GM06990 (cell line): Measurements from ENCODE around the gene AHCTF1.
"Not testable (repeated sequence)": the region's sequence is repeated elsewhere in the genome, so short reads cannot be mapped to it uniquely, and the experiment has no call there.

Experiments used
- DNase-seq: peaks from one replicate; pipeline ENCODE4 v3.0.0-alpha.2; 2011; ENCODE audit not compliant: insufficient read length; ENCODE audit errors: extremely low read depth
- H3K27me3 ChIP-seq: replicated peaks from 2 replicates; pipeline ENCODE4 v1.6.0; 2011; ENCODE audit warnings: low read length; ENCODE audit not compliant: control insufficient read depth, insufficient read depth
- H3K36me3 ChIP-seq: 2 replicates; pipeline ENCODE4 v1.5.1; 2011; ENCODE audit warnings: low read length; ENCODE audit not compliant: control insufficient read depth, insufficient read depth
- H3K4me3 ChIP-seq: replicated peaks from 2 replicates; pipeline ENCODE4 v1.5.1; 2011; ENCODE audit warnings: low read depth, mild to moderate bottlenecking, control low read depth, low read length
- CTCF ChIP-seq: IDR thresholded peaks from 2 replicates; pipeline ENCODE4 v1.5.1; 2011; ENCODE audit warnings: low read length, control low read depth, mild to moderate bottlenecking, inconsistent platforms; ENCODE audit not compliant: insufficient read depth, poor library complexity, severe bottlenecking

The AHCTF1 gene

DNA sequence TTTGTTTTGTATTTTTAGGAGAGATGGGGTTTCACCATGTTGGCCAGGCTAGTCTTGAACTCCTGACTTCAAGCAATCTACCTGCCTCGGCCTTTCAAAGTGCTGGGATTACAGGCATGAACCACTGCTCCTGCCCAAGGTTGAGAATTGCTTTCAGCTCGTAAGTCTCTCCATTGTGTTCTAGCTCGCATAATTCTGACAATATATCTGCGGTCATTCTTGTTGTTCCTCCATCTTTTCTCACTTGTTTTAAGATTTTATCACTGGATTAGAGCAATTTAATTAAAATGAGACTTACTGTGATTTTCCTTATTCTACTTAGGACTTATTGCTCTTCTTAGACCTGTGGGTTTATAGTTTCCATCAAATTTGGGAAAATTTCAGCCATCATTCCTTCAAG lies 102.9 kb downstream of the AHCTF1 start:
- Histone ChIP-seq H3K36me3 (no peaks in the 10 kb centered on the region), H3K27me3 (no peaks in the 10 kb centered on the region), H3K4me3 (no peak overlapping the region)
- TF ChIP-seq CTCF: no peak
- DNase-seq: no peak

DNA sequence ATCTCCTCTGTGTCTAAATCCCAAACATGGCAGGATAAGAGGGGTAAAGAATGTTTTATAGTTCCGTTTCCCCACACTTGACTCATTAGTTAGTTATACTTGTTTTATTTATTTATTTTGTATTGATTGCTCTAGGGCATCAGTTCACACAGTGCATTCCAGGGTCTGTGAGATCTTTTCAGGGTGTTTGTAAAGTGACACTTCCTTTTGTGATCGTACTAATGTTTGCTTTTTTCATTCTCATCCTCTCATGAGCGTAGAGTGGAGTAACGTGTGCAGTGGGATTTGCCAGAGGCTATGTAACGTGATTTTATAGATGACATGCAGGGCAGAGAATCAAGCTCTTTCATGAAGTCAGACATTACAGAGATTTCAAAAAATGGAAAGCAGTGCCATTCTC lies 104.4 kb downstream of the AHCTF1 start:
- Histone ChIP-seq H3K36me3 (no peaks in the 10 kb centered on the region), H3K27me3 (no peaks in the 10 kb centered on the region), H3K4me3 (no peak overlapping the region)
- DNase-seq: no peak
- TF ChIP-seq CTCF: no peak

GRCh38 chr1:246825557-246826175 lies 106.1 kb downstream of the AHCTF1 start:
- no peak overlapping the region for H3K4me3 ChIP-seq
- TF ChIP-seq CTCF: no peak
- DNase-seq: no peak
- H3K36me3 ChIP-seq: no peaks in the 10 kb centered on the region
- no peaks in the 10 kb centered on the region; the same call in 1 of the 2 replicates for H3K27me3 ChIP-seq

GRCh38 chr1:246824541-246824940 lies 107.2 kb downstream of the AHCTF1 start:
- Histone ChIP-seq H3K27me3 (no peaks in the 10 kb centered on the region; the same call in 1 of the 2 replicates), H3K4me3 (no peak overlapping the region), H3K36me3 (no peaks in the 10 kb centered on the region)
- no peak for DNase-seq
- no peak for TF ChIP-seq CTCF

- not testable (repeated sequence) for H3K27me3 ChIP-seq, H3K4me3 ChIP-seq, H3K36me3 ChIP-seq, DNase-seq
Measured at GRCh38 chr1:246822154-246822553, 109.6 kb downstream of the AHCTF1 start.

- H3K36me3 ChIP-seq: no peaks in the 10 kb centered on the region
- no peaks in the 10 kb centered on the region; the same call in 1 of the 2 replicates for H3K27me3 ChIP-seq
- H3K4me3 ChIP-seq: no peak overlapping the region
- DNase-seq: no peak
- no peak for TF ChIP-seq CTCF
Measured at GRCh38 chr1:246820666-246821065, 111.1 kb downstream of the AHCTF1 start.

DNA sequence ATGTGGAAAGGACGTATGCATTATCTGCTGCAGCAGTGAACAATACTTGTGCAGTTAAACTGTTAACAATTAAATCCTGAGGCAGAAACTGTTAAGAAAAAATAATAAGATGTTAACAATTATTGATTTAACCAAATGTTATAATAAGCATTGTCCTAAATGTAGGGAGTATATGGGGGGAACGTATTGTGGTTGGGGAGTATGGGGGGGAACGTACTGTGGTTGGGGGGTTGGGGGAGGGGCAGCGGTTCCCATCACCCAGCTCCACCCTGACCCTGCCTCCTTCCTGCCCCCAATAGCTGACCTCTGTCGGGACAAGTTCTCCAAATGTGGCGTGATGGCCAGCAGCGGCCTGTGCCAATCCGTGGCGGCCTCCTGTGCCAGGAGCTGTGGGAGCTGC lies 114.0 kb downstream of the AHCTF1 start:
- not testable (repeated sequence) for H3K4me3 ChIP-seq, DNase-seq, H3K27me3 ChIP-seq, H3K36me3 ChIP-seq
